Measurements from ENCODE around the gene HNRNPA2B1.
"Not testable (repeated sequence)": the region's sequence is repeated elsewhere in the genome, so short reads cannot be mapped to it uniquely, and the experiment has no call there.

The HNRNPA2B1 gene

GRCh38 chr7:26184281-26185101 lies 16.1 kb downstream of the HNRNPA2B1 start:
- not testable (repeated sequence) for DNase-seq (ENCODE audit: low spot score)

- DNase-seq (ENCODE audit: low spot score): no peak
Measured at GRCh38 chr7:26183545-26184280, 16.8 kb downstream of the HNRNPA2B1 start.

- DNase-seq (ENCODE audit: low spot score): no peak
Measured at GRCh38 chr7:26182706-26183105, 17.8 kb downstream of the HNRNPA2B1 start.

- no peak for DNase-seq (ENCODE audit: low spot score)
Measured at GRCh38 chr7:26182283-26182682, 18.3 kb downstream of the HNRNPA2B1 start.

- no peak for DNase-seq (ENCODE audit: low spot score)
Measured at GRCh38 chr7:26181474-26182227, 18.9 kb downstream of the HNRNPA2B1 start.

GRCh38 chr7:26180792-26181198 lies 19.8 kb downstream of the HNRNPA2B1 start:
- DNase-seq (ENCODE audit: low spot score): no peak

GRCh38 chr7:26179826-26180497 lies 20.6 kb downstream of the HNRNPA2B1 start:
- no peak for DNase-seq (ENCODE audit: low spot score)

- no peak for DNase-seq (ENCODE audit: low spot score)
Measured at GRCh38 chr7:26179422-26179821, 21.1 kb downstream of the HNRNPA2B1 start.

- no peak for DNase-seq (ENCODE audit: low spot score)
Measured at GRCh38 chr7:26178272-26178960, 22.1 kb downstream of the HNRNPA2B1 start.

GRCh38 chr7:26177269-26177668 lies 23.3 kb downstream of the HNRNPA2B1 start:
- not testable (repeated sequence) for DNase-seq (ENCODE audit: low spot score)

GRCh38 chr7:26176696-26177095 lies 23.9 kb downstream of the HNRNPA2B1 start:
- not testable (repeated sequence) for DNase-seq (ENCODE audit: low spot score)

- not testable (repeated sequence) for DNase-seq (ENCODE audit: low spot score)
Measured at GRCh38 chr7:26175903-26176302, 24.6 kb downstream of the HNRNPA2B1 start.

GRCh38 chr7:26172048-26172447 lies 28.5 kb downstream of the HNRNPA2B1 start:
- no peak for DNase-seq (ENCODE audit: low spot score)

GRCh38 chr7:26171601-26172000 lies 28.9 kb downstream of the HNRNPA2B1 start:
- no peak for DNase-seq (ENCODE audit: low spot score)

- DNase-seq (ENCODE audit: low spot score): no peak
Measured at GRCh38 chr7:26170663-26171062, 29.9 kb downstream of the HNRNPA2B1 start.

- DNase-seq (ENCODE audit: low spot score): no peak
Measured at GRCh38 chr7:26169271-26169670, 31.3 kb downstream of the HNRNPA2B1 start.

- no peak for DNase-seq (ENCODE audit: low spot score)
Measured at GRCh38 chr7:26168458-26169023, 32.0 kb downstream of the HNRNPA2B1 start.

GRCh38 chr7:26167303-26167934 lies 33.1 kb downstream of the HNRNPA2B1 start:
- no peak for DNase-seq (ENCODE audit: low spot score)

GRCh38 chr7:26166684-26167266 lies 33.8 kb downstream of the HNRNPA2B1 start:
- DNase-seq (ENCODE audit: low spot score): no peak

All from iPS-NIHi11 (cell line).